ENCODE measurements around the gene DOP1B. TPM values are rescaled to one million over a fixed set of nuclear protein-coding genes. Genes with fewer than 3 reads are reported as not detected.

DOP1B gene
- 17.1 to 23.1 TPM (median 17.8 TPM) in 3 replicates for total RNA-seq
- long read RNA-seq, partial matches to known transcripts = 10 of 18 reads
- long read RNA-seq, other reads (novel, unspliced or antisense) = 8 of 18 reads

DNA sequence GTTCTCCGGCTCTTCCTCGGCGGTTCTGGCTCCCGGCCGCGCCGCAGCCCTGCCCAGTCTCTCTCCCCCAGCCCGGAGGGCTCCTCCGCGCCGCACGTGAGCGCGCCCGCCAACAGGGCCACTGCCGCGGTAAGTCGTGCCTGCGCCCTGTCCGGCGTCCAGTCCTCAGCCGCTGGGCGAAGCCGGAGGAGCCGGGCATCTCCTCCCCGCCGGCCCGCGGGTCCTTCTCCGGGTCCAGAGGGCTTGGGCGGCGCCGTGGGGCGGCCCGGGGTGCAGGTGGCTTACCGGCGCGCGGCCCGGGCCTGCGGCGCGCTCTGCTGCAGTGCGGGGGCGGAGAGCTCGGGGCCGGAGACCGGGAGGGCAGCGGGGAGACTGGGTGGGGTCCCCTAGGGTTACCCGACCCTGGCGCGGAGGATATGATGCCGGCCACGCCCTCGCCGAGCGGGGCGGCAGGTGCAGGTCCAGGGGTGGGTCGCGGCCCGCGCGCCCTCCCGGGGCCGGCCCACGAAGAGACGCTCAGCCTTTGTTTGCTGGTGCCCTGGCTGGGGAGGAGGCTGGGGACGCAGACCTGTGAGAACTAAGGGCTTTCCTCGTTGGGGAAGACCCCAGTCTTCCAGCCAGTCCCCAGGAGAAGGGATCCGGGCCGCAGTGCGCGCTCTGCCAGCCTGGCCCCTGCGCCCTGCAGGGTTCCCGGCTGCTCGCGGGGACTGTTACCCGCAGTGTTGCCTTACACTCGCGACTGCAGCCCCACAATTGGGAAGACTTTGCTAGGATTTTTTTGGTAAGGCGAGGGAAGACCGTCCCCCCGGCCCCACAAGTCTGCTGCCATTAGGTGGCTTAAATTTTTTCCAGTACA lies at the start of gene DOP1B:
DOP1B (plus strand) TSS at position 10 of the 856 bp plus-strand sequence. CDS start 7,910 bp downstream, outside the sequence.
- Mint-ChIP-seq H3K27me3 (ENCODE audit: low read depth) (no peaks in the 10 kb centered on the region), H3K4me3 (ENCODE audit: unreplicated experiment) (peak within 1 kb of the TSS; percentile 77), H3K36me3 (ENCODE audit: low read depth) (peaks cover 7% of the 10 kb centered on the region), H3K4me1 (ENCODE audit: low read depth) (peaks cover 16% of the 10 kb centered on the region), H3K9me3 (ENCODE audit: low read depth) (no peaks in the 10 kb centered on the region), H3K27ac (ENCODE audit: unreplicated experiment) (peak within 1 kb of the TSS; percentile 22)
- TF ChIP-seq, protein P1, sequence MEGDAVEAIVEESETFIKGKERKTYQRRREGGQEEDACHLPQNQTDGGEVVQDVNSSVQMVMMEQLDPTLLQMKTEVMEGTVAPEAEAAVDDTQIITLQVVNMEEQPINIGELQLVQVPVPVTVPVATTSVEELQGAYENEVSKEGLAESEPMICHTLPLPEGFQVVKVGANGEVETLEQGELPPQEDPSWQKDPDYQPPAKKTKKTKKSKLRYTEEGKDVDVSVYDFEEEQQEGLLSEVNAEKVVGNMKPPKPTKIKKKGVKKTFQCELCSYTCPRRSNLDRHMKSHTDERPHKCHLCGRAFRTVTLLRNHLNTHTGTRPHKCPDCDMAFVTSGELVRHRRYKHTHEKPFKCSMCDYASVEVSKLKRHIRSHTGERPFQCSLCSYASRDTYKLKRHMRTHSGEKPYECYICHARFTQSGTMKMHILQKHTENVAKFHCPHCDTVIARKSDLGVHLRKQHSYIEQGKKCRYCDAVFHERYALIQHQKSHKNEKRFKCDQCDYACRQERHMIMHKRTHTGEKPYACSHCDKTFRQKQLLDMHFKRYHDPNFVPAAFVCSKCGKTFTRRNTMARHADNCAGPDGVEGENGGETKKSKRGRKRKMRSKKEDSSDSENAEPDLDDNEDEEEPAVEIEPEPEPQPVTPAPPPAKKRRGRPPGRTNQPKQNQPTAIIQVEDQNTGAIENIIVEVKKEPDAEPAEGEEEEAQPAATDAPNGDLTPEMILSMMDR (IDR thresholded peaks at IDR 0.05) = peak; percentile 13
- no peak for DNase-seq (ENCODE audit: low spot score)

DNA sequence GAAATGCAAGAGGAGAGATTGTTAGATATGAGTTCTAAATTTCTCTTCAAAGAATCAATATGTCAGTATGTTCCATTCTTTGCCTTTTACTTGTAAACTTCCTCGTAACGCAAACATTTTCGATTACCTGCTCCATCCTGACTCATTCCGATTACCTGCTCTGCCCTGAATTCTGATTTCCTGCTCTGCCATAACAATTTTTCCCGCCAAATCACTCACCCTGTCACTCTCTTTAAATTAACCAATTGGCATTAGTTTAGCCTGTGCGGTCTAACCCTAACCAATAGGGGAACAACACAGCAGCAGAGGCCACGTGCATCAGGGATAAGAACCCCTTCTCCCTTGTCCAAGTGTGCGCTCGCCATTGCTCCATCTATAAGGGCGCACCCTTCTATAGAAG lies 46.8 kb upstream of the DOP1B start:
- peaks cover 28% of the 10 kb centered on the region for H3K27me3 Mint-ChIP-seq (ENCODE audit: low read depth)
- H3K4me3 Mint-ChIP-seq (ENCODE audit: unreplicated experiment) = no peak overlapping the region
- H3K36me3 Mint-ChIP-seq (ENCODE audit: low read depth) = no peaks in the 10 kb centered on the region
- TF ChIP-seq, protein P1 (IDR thresholded peaks at IDR 0.05) = no peak
- no peaks in the 10 kb centered on the region for H3K9me3 Mint-ChIP-seq (ENCODE audit: low read depth)
- DNase-seq (ENCODE audit: low spot score) = no peak
- peaks cover 11% of the 10 kb centered on the region for H3K4me1 Mint-ChIP-seq (ENCODE audit: low read depth)
- no peak overlapping the region for H3K27ac Mint-ChIP-seq (ENCODE audit: unreplicated experiment)

GRCh38 chr21:36111238-36111637 lies 45.4 kb upstream of the DOP1B start:
- H3K4me1 Mint-ChIP-seq (ENCODE audit: low read depth) = peaks cover 10% of the 10 kb centered on the region
- DNase-seq (ENCODE audit: low spot score) = no peak
- H3K27ac Mint-ChIP-seq (ENCODE audit: unreplicated experiment) = no peak overlapping the region
- peaks cover 15% of the 10 kb centered on the region for H3K27me3 Mint-ChIP-seq (ENCODE audit: low read depth)
- H3K36me3 Mint-ChIP-seq (ENCODE audit: low read depth) = no peaks in the 10 kb centered on the region
- H3K4me3 Mint-ChIP-seq (ENCODE audit: unreplicated experiment) = no peak overlapping the region
- H3K9me3 Mint-ChIP-seq (ENCODE audit: low read depth) = no peaks in the 10 kb centered on the region
- TF ChIP-seq, protein P1 (IDR thresholded peaks at IDR 0.05) = no peak

GRCh38 chr21:36113647-36114428 lies 42.8 kb upstream of the DOP1B start:
- DNase-seq (ENCODE audit: low spot score) = no peak

More at GRCh38 chr21:36113647-36114428, 42.8 kb upstream of the DOP1B start:
- Mint-ChIP-seq H3K4me3 (ENCODE audit: unreplicated experiment) (no peak overlapping the region), H3K27ac (ENCODE audit: unreplicated experiment) (no peak overlapping the region), H3K4me1 (ENCODE audit: low read depth) (peaks cover 10% of the 10 kb centered on the region), H3K36me3 (ENCODE audit: low read depth) (no peaks in the 10 kb centered on the region), H3K27me3 (ENCODE audit: low read depth) (no peaks in the 10 kb centered on the region), H3K9me3 (ENCODE audit: low read depth) (no peaks in the 10 kb centered on the region)
- TF ChIP-seq, protein P1 (IDR thresholded peaks at IDR 0.05) = no peak

Data from chondrocyte (in vitro differentiated cells).